Gastrocnemius medialis (tissue), 4 donors: Measurements from ENCODE around the gene CAPZB.

Source experiments
- CTCF ChIP-seq, 5 experiments: fragments of 450-650 bp in 3 of 5; fragments of 200-600 bp in 2 of 5; sonication (generic) in 2 of 5; IDR thresholded peaks in 4 of 5; conservative IDR thresholded peaks in 1 of 5; 1 replicate in 4 of 5; 2 replicates in 1 of 5; pipeline ENCODE4 v1.5.1; 2016 to 2019; ENCODE audit warnings: antibody characterized with exemption in 5 of 5, mild to moderate bottlenecking in 3 of 5, moderate library complexity in 3 of 5
- POLR2A ChIP-seq, 2 donors: fragments of 450-650 bp; IDR thresholded peaks; one replicate each; pipeline ENCODE4 v1.6.1; 2017; ENCODE audit warnings: antibody characterized with exemption in 2 of 2, mild to moderate bottlenecking in 2 of 2, moderate library complexity in 2 of 2

DNA sequence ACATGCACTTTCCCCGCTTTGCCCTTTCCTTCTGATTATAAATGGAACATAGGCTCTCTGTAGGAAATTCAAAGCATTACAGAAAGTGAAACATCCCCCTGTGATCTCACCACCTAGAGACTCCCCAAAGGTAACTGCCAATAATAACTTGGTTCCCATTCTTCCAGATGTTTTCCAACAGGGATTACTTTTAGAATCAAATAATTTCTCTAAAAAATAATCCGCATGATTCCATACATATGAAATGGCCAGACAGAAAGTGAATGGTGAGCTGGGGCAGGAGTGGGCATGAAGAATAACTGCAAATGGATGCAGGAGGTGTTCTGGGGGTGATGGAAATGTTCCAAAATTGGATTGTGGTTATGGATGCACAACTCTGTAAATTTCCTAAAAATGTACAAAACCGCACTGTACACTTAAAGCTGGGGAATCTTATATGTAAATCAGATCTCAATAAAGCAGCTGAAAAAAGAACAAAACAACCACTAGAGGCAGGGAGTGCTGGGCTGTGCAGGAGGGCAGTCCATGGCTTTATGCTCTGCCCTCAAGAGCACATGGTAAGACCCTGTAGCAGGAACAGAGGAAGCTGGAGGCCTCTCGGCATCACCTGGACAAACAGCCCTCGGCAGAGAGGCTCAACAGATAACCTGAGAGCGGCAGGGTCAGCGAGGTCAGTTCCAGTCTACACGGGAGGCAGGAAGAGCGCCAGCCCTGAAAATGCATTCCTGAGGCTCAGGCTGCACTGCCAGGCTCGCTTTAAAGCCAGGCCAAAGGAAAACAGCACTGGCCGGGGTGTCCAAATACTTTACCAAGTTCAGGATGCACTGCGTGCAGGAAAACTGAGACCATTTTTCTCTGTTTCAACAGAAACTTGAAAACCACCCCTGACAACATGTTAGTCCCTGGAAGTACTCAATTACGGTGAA lies 39.7 kb downstream of the CAPZB start:
- TF ChIP-seq CTCF (IDR thresholded peaks at IDR 0.05 in 4 of 5, conservative IDR thresholded peaks at IDR 0.05 in 1 of 5) = peak in 2 of 5 experiments; percentile 14 to 40
- TF ChIP-seq POLR2A (IDR thresholded peaks at IDR 0.05) = no peak
